Measurements from ENCODE around the gene AP1S3.

The AP1S3 gene

DNA sequence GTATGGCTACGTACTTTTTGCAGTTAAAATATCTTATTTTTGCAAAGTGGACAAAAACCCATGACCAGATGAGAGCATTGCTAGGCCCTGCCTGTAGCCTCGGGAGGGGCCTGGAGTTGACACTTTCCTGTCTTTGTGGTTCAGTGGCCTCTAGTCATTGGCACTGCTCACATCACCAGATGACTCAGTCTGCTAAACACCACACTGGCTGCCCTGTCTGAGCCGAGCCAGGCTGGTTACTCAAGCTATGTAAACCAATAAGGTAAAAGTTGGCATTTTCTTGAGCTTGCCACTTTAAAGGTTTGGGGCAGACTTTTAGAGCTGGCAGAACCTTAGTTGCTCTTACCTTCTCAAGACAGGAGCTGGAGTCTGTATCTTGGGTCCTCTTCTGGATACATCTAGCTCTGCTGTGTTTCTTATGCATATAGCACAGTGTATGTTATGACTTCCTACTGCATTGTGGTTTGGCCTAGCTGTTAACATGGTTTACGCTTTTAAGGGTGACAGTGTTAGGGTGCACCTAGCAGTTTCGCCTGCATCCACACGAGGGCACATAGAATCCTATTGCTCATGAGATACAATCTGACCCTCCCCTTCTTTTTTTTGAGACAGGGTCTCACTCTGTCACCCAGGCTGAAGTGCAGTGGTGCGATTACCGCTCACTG, 76.4 kb downstream of the AP1S3 start:
- no peak for DNase-seq (ENCODE audit: low spot score)

DNA sequence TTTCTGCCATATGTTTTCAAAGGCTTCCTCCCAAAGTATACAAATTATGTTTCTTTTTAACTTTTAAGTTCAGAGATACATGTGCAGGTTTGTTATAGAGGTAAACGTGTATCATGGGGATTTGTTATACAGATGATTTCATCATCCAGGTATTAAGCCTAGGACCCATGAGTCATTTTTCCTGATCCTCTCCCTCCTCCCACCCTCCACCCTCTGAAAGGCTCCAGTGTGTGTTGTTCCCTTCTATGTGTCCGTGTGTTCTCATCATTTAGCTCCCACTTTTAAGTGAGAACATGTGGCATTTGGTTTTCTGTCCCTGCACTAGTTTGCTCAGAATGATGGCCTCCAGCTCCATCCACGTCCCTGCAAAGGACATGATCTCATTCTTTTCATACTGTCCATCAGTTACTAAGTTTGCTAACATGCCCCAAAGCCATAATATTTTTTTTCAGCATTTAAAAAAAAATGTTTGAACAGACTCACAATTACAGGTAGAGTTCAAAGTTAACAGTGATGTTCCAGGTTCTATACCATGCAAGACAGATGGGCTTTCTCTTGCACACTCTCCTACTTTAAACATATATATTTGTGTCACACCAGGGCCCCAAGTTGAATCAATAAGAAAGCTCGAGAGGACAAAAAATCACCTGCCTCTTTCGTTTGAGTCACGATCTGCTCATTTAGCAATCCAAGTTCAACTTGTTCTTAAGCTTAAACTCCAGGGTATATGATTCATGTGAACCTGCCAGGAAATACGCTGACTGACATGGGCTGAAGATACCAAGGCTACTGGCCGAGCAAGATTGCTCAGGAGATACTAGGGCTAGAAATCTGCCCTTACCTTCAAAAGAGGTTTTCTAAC, 77.6 kb downstream of the AP1S3 start:
- no peak for DNase-seq (ENCODE audit: low spot score)

DNA sequence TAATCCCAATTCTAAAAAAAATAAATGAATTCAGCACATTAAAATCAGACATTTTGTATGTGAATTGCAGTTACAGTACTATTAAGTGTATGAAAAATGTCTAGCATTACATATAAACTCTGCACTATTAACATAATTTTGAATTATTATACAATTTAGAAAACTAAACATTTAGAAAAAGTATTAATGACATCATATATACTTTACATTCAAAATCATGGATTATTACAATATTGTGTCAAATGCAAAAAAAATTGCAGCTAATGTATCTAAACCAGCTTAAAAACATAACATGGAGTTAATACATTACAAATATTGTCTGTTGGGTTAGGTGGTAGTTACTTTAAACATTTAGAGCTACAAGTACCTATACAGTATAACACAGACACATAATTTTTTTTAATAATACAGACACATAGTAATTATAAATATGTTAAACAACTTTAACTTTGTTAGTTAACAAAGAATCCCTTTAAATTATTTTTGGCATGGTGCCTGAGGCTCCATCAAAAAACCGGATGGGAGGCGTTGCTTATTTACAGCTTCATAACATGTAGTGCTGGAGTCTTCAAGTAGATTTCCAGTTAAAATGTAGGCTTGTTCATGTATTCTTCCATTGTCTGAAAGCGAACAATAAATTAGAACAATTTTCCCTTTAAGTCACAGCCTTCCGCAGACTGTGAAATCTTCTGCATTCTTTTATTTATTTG, 79.1 kb downstream of the AP1S3 start:
- no peak for DNase-seq (ENCODE audit: low spot score)

DNA sequence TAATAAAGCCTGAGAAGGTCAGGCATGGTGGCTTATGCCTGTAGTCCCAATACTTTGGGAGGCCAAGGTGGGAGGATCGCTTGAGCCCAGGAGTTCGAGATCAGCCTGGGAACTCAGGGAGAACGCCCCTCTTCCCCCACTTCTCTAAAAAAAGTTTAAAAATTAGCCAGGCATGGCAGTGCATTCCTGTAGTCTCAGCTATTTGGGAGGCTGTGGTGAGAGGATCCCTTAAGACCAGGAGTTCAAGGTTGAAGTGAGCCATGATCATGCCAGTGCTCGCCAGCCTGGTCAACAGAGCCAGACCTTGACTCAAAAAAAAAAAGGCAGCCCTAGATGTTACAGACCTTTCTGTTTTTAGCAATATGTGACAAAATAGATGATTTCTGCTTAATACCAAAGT, 83.4 kb downstream of the AP1S3 start:
- no peak for DNase-seq (ENCODE audit: low spot score)

DNA sequence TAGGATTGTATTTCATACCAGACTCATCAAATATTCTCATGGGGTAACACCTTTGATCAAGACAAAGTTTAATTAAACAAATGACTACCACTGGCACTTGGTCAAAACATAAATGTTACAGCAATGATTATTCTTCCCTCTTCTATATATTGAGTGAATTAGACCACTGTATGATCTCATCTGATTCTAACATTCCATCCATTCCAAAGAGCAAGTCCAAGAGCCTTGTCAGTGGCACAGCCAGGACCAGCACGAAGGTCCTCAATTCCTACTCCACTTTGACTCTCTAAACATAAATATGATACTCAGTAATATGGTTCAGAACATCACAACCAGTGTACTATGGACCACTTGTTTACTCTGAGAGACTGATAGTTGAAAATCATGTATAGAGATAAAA, 86.4 kb downstream of the AP1S3 start:
- no peak for DNase-seq (ENCODE audit: low spot score)

DNA sequence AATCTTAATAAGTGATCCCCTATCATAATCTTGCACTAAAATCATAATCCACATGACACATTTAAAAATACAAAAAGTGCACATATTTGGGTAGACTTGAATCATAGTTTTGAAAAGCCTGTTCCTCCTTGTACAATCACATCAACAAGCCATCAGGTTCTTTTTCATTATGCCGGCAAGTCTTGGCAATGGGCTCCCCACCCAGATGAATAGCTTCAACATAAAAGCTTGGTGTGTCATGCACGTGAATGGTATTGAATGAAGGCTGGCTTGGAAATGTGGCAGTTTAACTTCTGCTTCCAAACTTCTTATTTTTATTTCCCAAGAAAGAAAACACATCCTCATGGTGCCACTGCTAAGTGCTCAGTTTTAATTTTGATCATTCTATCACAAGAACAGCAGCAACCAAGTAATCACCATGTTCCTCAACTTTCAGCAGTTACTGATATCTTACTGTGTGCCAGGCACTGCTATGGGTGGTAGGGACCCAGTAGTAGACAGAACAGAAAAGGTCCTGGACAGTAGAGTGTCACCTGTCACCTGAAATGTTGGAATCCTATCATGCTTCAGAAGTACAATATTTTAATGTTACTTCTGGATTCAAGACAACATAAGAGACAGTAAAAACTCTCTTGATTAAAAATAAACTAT, 89.9 kb downstream of the AP1S3 start:
- no peak for DNase-seq (ENCODE audit: low spot score)

DNA sequence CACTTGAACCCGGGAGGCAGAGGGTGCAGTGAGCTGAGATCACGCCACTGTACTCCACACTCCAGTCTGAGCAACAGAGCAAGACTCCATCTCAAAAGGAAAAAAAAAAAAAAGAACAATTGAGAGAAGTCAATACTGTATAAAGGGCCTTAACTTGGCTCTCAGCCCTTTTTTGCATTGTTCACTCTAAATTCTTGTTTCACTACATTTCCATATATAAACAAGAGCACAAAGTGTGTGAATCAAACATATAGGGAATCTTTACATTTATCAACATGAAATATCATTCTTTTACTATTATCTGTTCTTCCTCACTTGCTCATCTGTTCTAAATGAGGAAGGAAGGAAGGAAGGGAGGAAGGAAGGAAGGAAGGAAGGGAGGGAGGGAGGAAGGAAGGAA, 90.8 kb downstream of the AP1S3 start:
- DNase-seq (ENCODE audit: low spot score) = no peak

DNA sequence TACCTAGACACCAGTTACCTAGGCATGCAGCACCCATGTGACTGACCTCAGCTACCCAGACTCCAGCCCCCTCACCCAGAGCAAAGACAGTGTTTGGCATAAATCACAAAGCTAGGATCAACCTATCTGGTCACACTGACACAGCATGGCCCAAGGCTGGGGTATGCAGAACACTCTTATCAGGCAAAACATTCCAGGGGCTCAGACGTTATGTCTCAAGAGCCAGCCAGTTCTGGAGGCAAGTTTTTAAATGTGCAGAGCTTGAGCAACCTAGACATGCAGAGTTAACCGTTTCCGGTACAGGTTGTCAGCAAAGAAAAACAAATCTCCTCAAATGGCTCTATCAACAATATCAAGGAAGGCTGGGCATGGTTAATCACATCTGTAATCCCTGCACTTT, 92.8 kb downstream of the AP1S3 start:
- DNase-seq (ENCODE audit: low spot score) = no peak

DNA sequence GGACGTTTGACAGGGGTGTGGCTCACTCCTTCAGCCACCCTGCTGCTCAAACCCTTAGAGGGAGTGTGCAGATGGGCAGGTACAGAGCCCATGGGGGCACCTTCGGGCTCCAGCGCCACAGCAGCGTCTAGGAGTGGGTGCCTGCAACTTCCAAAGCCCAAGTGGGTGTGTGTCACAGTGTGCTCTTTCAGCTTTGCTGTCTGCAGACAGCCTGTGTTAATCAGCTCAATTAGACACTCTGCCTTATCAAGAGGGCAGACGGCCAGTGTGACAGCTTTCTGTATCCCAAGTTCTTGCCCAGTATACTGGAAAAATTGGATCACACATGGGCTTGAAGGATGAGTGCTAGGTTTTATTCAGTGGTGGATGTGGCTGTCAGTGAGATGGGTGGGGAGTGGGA, 96.7 kb downstream of the AP1S3 start:
- DNase-seq (ENCODE audit: low spot score) = no peak

DNA sequence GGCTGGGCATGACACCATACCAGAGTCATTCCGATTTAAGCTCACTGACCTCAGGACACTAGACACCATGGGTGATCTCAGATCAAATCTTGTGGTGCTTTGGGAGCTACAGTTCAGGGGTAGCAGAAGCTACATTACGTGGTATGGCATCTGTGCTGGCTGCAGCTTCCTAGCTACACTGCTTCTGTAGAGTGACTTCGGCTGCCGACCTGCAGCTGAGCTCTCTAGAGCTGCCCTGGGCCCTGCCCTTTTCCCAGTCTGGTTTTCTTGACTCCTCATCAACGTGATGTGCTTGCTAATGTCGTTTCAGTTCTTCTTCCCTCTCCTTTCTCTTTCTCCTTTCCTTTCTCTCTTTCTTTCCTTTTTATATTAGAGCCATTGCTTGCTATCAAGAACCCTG, 100.2 kb downstream of the AP1S3 start:
- DNase-seq (ENCODE audit: low spot score) = no peak

DNA sequence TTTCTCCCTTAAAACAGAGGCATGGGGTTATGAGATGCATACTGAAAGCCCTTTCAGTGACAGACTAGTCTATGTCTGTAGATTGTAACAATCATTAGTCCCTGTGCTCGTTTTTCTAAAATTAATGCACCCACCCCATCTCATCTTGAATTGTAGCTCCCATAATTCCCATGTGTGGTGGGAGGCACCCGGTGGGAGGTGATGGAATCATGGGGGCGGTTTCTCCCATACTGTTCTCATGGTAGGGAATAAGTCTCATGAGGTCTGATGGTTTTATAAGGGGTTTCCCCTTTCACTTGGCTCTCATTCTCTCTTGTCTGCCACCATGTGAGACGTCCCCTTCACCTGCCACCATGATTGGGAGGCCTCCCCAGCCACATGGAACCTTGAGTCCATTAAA, 100.9 kb downstream of the AP1S3 start:
- DNase-seq (ENCODE audit: low spot score) = no peak

DNA sequence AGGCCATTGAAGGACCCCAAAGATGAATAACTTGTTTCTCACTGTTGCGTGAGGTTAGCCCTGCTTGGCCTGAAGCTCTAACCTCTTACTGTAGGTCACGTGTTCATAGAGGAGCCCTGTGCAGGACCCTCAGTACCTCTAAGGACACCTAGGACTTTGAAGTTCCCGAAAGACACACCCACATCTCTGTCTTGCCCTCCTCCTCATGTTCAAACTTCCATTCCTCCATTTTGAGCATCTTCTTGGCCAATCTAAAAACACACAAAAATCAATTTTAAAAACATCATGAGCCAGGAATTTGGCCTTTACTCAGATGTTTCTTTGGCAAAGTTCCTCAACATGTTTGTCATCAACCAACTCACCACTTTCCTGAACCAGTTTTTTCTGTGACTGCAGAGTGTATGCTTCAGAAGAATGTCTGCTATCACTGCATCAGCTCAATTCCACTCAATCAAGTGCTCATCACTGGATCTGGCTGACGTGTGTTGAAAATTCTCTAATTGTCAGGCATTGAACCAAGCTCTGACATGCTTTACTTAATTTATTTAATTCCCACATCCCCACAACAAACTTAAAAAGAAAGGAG, 101.6 kb downstream of the AP1S3 start:
- DNase-seq (ENCODE audit: low spot score) = no peak

DNA sequence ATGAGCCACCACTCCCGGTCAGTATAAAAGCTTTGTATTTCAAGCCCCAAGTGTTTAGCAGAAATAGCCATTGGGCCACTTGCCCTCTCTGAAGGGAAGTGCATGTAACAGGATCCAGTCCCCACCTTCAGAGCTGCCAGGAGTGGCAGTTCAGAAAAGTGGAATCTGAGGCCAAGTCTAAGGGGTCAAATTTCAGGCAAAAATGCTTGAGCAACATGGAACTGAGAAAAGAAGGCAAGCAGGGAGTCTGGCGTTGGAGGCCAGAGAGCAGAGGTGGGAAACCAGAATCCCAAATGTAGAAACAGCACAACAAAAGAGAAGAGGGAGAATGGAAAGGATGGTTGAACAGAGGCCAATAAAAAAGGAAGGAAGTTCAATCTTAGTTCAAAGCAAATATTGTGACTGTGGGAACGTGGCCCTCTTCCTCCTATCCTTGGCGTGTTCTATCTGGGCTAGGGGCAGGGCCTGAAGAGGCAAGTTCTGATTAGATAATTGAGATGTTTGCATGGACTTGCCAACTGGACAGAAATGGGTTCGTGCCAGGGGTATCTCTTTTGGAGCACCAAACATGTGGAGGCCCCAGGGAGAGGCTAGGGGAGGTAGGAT, 102.2 kb downstream of the AP1S3 start:
- DNase-seq (ENCODE audit: low spot score) = no peak

DNA sequence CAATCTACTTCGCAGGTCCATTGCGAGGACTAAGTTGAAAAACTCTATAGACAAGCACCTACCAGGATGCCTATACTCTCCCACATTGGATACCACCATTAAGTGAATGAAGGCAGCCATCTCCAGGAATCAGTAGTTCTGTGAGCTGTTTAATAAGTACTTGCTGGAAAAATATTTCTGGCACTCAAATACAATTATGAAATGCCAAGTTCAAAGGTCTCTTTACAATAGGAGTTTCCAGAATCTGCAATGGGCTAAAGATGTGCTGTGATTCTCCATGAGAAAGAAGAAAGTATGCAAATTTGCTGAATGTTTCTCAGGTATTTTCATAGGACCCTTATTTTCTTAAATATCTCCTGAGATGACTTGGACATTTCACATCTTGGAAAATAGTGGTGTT, 103.0 kb downstream of the AP1S3 start:
- DNase-seq (ENCODE audit: low spot score) = no peak

DNA sequence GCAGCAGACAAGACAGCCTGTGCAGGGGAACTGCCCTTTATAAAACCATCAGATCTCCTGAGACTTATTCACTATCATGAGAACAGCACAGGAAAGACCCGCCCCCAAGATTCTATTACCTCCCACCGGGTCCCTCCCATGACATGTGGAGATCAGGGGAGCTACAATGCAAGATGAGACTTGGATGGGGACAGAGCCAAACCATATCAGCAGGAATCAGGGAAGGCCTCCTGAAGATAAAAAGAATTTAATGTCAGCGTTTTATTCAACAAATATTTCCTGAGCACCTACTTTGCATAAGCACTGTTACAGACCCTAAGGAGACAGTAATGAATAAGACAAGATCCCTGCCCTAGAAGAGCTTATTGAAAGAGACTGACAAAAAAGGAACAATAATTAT, 105.0 kb downstream of the AP1S3 start:
- no peak for DNase-seq (ENCODE audit: low spot score)

DNA sequence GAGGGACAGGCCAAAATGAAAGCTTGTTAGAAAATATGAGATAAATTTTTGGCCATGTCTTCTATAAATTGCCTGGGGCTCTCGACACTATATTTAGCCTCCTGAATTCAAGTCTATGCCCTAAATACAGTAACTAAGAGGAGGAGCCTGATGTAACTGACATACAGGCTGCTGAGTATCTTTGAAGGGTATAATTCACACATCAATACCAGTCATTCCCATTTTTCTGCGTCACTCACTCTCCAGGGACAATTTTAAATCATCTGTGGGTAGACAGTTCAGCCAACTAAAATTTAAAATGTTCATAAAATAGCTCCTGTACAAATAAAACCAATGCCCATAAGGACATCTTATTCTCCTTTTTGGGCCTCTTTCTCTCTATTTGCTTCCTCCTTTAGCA, 105.9 kb downstream of the AP1S3 start:
- no peak for DNase-seq (ENCODE audit: low spot score)

DNA sequence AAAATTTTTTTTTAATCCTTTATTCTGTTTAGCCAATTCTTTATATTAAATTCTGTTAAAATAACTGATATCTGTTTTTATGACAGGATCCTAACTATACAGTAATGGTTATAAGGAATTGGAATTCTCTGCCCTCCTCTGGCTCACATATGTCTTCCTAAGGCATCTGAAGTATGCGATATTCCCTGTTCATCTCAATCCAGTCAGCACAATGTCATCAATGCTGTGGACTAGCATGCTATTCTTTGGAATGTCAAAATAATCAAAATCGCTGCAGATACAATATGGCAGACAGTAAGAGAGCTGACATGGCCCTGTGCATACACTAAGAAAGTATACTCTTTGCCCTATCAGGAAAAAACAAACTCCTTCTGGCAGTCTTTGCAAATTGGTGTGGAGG, 107.6 kb downstream of the AP1S3 start:
- DNase-seq (ENCODE audit: low spot score) = no peak

DNA sequence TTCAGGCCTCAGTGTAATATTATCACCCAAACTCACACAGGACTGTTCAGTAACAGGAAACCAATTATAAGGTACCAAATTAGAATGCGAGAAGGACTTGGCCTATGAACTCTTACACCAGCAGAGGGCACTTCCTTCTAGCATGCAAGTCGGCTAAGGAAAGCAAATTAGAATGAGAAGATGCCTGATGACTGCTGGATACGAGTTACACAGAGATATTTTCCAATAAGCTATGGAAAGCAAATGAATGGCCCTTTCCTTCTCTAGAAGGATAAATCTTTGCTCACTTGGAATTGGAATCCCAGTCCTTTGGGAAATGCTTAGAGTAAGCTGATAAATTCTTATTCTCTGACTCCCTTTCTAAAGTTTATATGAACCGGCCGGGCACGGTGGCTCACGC, 109.8 kb downstream of the AP1S3 start:
- no peak for DNase-seq (ENCODE audit: low spot score)

DNA sequence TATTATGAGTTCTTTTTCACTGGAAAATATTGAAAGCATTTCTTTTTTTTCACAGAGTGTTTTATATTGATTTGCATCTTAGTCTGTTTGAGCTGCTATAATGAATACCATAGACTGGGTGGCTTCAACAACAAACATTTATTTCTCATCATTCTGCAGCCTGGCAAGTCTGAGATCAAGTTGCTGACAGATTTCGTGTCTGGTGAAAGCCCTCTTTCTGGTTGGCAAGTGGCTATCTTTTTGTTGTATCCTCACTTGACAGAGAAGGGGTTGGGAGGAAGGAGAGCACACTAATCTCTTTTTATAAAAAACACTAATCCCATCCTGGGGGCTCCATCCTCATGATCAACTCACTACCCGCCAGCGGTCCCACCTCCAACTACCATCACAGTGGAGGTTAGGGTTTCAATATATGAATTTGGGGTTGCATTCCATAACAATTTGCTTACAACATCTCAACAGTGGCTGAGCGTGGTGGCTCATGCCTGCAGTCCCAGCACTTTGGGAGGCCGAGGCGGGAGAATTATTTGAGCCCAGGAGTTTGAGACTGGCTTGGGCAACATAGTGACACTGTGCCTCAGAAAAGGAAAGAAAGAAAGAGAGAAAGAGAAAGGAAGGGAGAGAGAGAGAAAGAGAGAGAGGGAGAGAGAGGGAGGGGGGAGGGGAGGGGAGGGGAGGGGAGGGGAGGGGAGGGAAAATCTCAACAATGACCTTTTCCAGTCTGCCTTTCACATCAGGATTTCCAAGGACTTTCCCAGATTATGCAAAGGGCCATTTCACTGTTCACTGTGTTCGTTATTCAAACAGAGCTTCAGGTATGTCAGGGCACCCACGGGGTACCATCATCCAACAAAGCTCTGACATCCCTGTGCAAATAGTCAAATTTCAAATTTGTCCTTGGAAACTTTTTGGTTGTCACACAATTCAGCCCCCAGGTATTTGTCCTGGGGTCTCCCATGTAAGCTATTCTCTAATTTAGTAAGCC, 111.1 kb downstream of the AP1S3 start:
- no peak for DNase-seq (ENCODE audit: low spot score)

DNA sequence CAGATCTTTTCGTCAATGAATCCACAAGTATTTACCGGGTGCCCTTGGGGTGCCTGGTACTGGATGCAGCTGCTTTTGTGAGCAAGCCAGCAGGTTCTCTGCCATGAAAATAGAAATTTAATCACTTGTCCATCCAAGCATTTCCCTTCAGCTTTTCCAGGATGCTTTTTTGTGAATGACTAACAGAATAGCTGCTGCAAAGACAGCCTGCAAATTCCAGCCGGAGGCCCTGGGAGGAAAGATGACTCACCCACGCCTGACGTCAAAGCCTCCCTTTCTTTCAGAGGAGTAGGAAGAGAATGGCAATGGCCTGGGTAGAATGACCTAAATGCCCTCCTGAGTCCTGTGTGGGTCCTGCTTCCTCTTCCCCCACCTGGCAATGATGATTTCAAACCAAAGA, 111.9 kb downstream of the AP1S3 start:
- DNase-seq (ENCODE audit: low spot score) = peak; percentile 80

DNA sequence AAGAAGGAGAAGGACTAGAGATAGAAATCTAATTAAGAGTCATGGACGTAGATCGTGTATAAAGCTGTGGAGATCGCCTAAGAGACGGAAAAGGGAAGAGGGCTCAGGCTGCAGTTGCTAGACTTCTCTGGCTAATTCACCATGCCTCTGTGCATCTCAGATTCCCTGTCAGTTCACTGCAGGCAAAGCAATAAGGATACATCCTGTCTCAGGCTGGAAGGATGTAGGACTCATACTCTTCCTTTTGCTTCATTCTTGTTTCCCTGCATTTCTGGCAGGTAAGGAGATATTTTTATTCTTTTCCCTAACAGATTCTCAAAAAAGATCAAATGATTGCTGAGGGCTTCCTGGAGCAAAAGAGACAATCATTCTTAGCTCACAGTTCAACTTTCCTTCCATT, 112.5 kb downstream of the AP1S3 start:
- no peak for DNase-seq (ENCODE audit: low spot score)

All from left forelimb (tissue), 1 donor.